GM13977 (cell line): ENCODE results near the gene KIF26A.

Source experiments
- DNase-seq: peaks from one replicate; pipeline ENCODE4 v3.0.0; 2012; ENCODE audit warnings: low spot score
- in situ Hi-C: fragments of 300-500 bp; cut with MboI; formaldehyde crosslinking; loops from one replicate; pipeline ENCODE4 v1.12.0; 2022; ENCODE audit warnings: low sequenced_read_pairs, low pct_unique_long_range_greater_than_20kb, mixed read lengths, inconsistent platforms; ENCODE audit not compliant: unreplicated experiment
- TF ChIP-seq, protein P1 (sequence below): IDR thresholded peaks from 2 replicates; pipeline ENCODE4 v1.5.1; 2012; ENCODE audit warnings: mild to moderate bottlenecking, control low read depth; ENCODE audit not compliant: insufficient read depth; ENCODE audit errors: extremely low read depth, missing control alignments

The KIF26A gene

GRCh38 chr14:104171895-104172294, 33.5 kb downstream of the KIF26A start:
- no peak for DNase-seq
- in situ Hi-C loops, result no loop called here
- TF ChIP-seq, protein P1, sequence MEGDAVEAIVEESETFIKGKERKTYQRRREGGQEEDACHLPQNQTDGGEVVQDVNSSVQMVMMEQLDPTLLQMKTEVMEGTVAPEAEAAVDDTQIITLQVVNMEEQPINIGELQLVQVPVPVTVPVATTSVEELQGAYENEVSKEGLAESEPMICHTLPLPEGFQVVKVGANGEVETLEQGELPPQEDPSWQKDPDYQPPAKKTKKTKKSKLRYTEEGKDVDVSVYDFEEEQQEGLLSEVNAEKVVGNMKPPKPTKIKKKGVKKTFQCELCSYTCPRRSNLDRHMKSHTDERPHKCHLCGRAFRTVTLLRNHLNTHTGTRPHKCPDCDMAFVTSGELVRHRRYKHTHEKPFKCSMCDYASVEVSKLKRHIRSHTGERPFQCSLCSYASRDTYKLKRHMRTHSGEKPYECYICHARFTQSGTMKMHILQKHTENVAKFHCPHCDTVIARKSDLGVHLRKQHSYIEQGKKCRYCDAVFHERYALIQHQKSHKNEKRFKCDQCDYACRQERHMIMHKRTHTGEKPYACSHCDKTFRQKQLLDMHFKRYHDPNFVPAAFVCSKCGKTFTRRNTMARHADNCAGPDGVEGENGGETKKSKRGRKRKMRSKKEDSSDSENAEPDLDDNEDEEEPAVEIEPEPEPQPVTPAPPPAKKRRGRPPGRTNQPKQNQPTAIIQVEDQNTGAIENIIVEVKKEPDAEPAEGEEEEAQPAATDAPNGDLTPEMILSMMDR, result no peak

DNA sequence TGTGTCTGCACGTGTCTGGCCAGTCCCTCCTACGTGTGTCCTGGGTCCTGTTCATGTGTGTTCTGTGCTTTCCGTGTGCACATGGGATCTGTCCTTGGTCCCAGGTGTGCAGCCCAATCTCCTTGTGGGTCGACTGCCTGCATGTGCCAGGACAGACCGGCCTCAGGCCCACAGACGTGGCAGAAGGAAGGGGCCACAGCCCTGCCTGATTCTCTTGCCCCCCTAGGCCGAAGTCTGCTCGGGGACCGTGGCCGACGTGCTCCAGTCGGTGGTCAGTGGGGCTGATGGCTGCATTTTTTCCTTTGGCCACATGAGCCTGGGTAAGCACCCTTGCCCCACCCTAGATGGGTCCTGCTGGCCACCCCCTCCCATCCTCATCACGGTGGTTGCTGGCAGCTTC, 34.0 kb downstream of the KIF26A start:
- TF ChIP-seq, protein P1, result no peak
- in situ Hi-C loops, result no loop called here
- no peak for DNase-seq

- in situ Hi-C loops, result no loop called here
- no peak for DNase-seq
- TF ChIP-seq, protein P1, result no peak
These were observed 34.5 kb downstream of the KIF26A start for GRCh38 chr14:104172880-104173279.

DNA sequence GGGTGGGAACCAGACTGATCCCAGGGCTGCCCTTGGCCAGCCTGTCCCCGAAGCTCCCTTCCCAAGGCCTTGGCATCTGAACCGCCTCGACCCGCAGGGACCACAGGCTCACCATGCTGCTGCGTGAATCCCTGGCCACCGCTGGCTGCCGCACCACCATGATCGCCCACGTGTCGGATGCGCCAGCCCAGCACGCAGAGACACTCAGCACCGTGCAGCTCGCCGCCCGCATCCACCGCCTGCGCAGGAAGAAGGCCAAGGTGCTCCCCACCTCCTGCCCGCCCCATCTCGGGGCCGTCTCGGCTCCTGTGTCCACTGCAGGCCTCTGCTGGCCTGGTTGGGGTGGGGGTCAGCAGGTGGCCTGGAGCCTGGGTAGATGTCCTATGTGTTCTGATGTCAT, 35.7 kb downstream of the KIF26A start:
- in situ Hi-C loops, result no loop called here
- TF ChIP-seq, protein P1, result no peak
- DNase-seq, result no peak

- in situ Hi-C loops, result no loop called here
- DNase-seq, result no peak
- TF ChIP-seq, protein P1, result no peak
These were observed 36.7 kb downstream of the KIF26A start for GRCh38 chr14:104175041-104175440.

DNA sequence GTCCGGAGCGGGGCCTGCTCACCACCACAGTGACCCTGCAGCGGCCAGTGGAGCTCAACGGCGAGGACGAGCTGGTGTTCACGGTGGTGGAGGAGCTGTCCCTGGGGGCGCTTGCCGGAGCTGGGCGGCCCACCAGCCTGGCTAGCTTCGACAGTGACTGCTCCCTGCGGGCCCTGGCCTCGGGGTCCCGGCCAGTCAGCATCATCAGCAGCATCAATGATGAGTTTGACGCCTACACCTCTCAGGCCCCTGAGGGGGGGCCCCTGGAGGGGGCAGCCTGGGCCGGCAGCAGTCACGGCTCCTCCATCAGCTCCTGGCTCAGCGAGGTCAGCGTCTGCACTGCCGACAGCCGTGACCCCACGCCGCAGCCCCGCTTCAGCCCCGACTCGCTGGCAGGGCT, 37.4 kb downstream of the KIF26A start:
- TF ChIP-seq, protein P1, result no peak
- DNase-seq, result no peak
- in situ Hi-C loops, result no loop called here

DNA sequence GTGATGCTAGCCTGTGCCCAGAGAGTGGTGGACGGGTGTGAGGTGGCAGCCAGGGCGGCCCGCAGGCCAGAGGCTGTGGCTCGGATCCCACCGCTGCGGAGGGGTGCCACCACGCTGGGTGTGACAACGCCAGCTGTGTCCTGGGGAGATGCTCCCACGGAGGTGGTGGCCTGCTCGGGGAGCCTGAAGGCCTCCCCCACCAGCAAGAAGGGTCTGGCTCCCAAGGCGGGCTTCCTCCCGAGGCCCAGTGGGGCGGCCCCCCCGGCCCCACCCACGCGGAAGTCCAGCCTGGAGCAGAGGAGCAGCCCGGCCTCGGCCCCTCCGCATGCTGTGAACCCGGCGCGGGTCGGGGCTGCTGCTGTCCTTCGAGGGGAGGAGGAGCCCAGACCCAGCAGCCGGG, 38.2 kb downstream of the KIF26A start:
- in situ Hi-C loops, result no loop called here
- no peak for DNase-seq
- TF ChIP-seq, protein P1, result no peak
